K562 (cell line): ENCODE measurements around the gene MFNG. TPM values are rescaled to one million over a fixed set of nuclear protein-coding genes. Genes with fewer than 3 reads are reported as not detected.

ENCODE experiments used
- ATAC-seq: fragments of 200-7000 bp; cut with Tn5 transposase; 3 replicates; pipeline ENCODE4 v1.9.1; 2020; ENCODE audit warnings: moderate library complexity
- BruUV-seq: library from RNA; stranded (reverse); fragments of 400-500 nt; replicated peaks from 2 replicates; lab custom pipeline; 2021; lab: Mats Ljungman, UMichigan
- CTCF ChIA-PET: fragments of 300-600 bp; formaldehyde crosslinking; extraction: SDS; loops from one replicate; lab custom pipeline; 2021; ENCODE audit warnings: low intra/inter-chr PET ratio; lab: Yijun Ruan, JAX
- POLR2A ChIA-PET: fragments of 300-600, 350-650 bp; sonication (Branson Sonifier 250); formaldehyde crosslinking; extraction: SDS; loops from one replicate; lab custom pipeline; 2021; ENCODE audit warnings: antibody characterized with exemption, inconsistent platforms; lab: Yijun Ruan, JAX
- DNase-seq, 4 experiments: peaks; one replicate each; pipeline versions ENCODE4 v3.0.0 to v3.0.0-alpha.2; 2011 to 2018; ENCODE audit warnings: low spot score in 3 of 4, mixed read lengths in 3 of 4; ENCODE audit errors: extremely low read depth in 1 of 4
- FAIRE-seq: peaks from 2 replicates; lab custom pipeline; 2011; peaks lifted over from hg19 to GRCh38; lab: Jason Lieb, UNC
- H2AFZ ChIP-seq: 2 replicates; pipeline ENCODE4 v1.6.0; 2011; ENCODE audit warnings: low read depth, low read length, control low read depth, inconsistent platforms
- H3K27ac ChIP-seq: fragments of 200-600 bp; 3 replicates; pipeline ENCODE4 v1.8.0; 2011; ENCODE audit warnings: low read depth, mild to moderate bottlenecking, control low read depth, inconsistent platforms, low read length, moderate library complexity, mixed read lengths; ENCODE audit errors: extremely low read depth
- H3K27me3 ChIP-seq, 2 experiments: fragments of 300-600 bp in 1 of 2; 2 replicates in 1 of 2; 3 replicates in 1 of 2; pipeline versions ENCODE4 v1.6.0 to v1.8.0; 2011; ENCODE audit warnings: inconsistent platforms in 2 of 2, low read length in 2 of 2, mild to moderate bottlenecking in 1 of 2, mixed read lengths in 1 of 2, moderate library complexity in 1 of 2; ENCODE audit not compliant: control insufficient read depth in 2 of 2, insufficient read depth in 2 of 2
- H3K36me3 ChIP-seq: fragments of 300-600 bp; 3 replicates; pipeline ENCODE4 v1.8.0; 2011; ENCODE audit warnings: mild to moderate bottlenecking, low read length, inconsistent platforms; ENCODE audit not compliant: control insufficient read depth, insufficient read depth
- H3K4me1 ChIP-seq, 2 experiments: fragments of 200-600 bp in 1 of 2; replicated peaks in 1 of 2; 2 replicates in 1 of 2; 3 replicates in 1 of 2; pipeline versions ENCODE4 v1.5.1 to v1.8.0; 2011; ENCODE audit warnings: inconsistent platforms in 2 of 2, low read length in 2 of 2, mild to moderate bottlenecking in 1 of 2, mixed read lengths in 1 of 2, moderate library complexity in 1 of 2; ENCODE audit not compliant: control insufficient read depth in 2 of 2, insufficient read depth in 2 of 2
- H3K4me2 ChIP-seq: 2 replicates; pipeline ENCODE4 v1.6.1; 2011; ENCODE audit warnings: low read length, control low read depth, inconsistent platforms, mixed read lengths; ENCODE audit not compliant: insufficient read depth
- H3K4me3 ChIP-seq: fragments of 200-600 bp; sonication (generic), shearing (Covaris generic); 2 replicates; pipeline ENCODE4 v1.5.1; 2016; ENCODE audit warnings: control low read depth, inconsistent platforms
- H3K79me2 ChIP-seq: fragments of 200-600 bp; 3 replicates; pipeline ENCODE4 v1.8.0; 2011; ENCODE audit warnings: low read length, inconsistent platforms; ENCODE audit not compliant: control insufficient read depth, insufficient read depth
- H3K9ac ChIP-seq, 2 experiments: 2 replicates each; pipeline versions ENCODE4 v1.6.0 to v1.6.1; 2011; ENCODE audit warnings: low read depth in 2 of 2, low read length in 2 of 2, control low read depth in 1 of 2, inconsistent platforms in 1 of 2, mild to moderate bottlenecking in 1 of 2, mixed read lengths in 1 of 2; ENCODE audit not compliant: insufficient read depth in 1 of 2
- H3K9me1 ChIP-seq: one replicate; pipeline ENCODE4 v1.6.0; 2011; ENCODE audit warnings: inconsistent platforms, mild to moderate bottlenecking, low read length, moderate library complexity; ENCODE audit not compliant: control insufficient read depth, insufficient read depth
- H3K9me3 ChIP-seq: replicated peaks from 2 replicates; pipeline ENCODE4 v1.5.1; 2011; ENCODE audit warnings: low read depth, low read length, inconsistent platforms; ENCODE audit not compliant: control insufficient read depth, insufficient read depth
- H4K20me1 ChIP-seq: replicated peaks from 2 replicates; pipeline ENCODE4 v1.6.1; 2011; ENCODE audit warnings: low read length, inconsistent platforms, mixed read lengths; ENCODE audit not compliant: control insufficient read depth, insufficient read depth
- CBFB ChIP-seq: sonication (generic); formaldehyde crosslinking; IDR thresholded peaks from 2 replicates; pipeline ENCODE4 v1.4.0; 2020; ENCODE audit warnings: mild to moderate bottlenecking, missing genetic modification reagents
- CREB5 ChIP-seq: fragments of 250-450 bp; sonication (Bioruptor Pico); IDR thresholded peaks from 2 replicates; pipeline ENCODE4 v1.5.0; 2020; ENCODE audit warnings: mild to moderate bottlenecking
- FOXP1 ChIP-seq: sonication (generic); formaldehyde crosslinking; IDR thresholded peaks from 2 replicates; pipeline ENCODE4 v1.8.0; 2022; ENCODE audit warnings: mild to moderate bottlenecking, missing genetic modification reagents
- GTF2B ChIP-seq: IDR thresholded peaks from 2 replicates; pipeline ENCODE4 v1.6.1; 2011; ENCODE audit not compliant: insufficient read length; ENCODE audit errors: extremely low read depth
- MCM7 ChIP-seq, 2 experiments: fragments of 450-650 bp; IDR thresholded peaks; 2 replicates each; pipeline ENCODE4 v1.6.1; 2016 to 2018
- MXD1 ChIP-seq: fragments of 250-450 bp; sonication (Bioruptor Pico); IDR thresholded peaks from 2 replicates; pipeline ENCODE4 v1.8.0; 2021; ENCODE audit warnings: borderline replicate concordance, mild to moderate bottlenecking, moderate library complexity; ENCODE audit not compliant: poor library complexity, severe bottlenecking
- NUFIP1 ChIP-seq: fragments of 450-650 bp; IDR thresholded peaks from 2 replicates; pipeline ENCODE4 v1.6.1; 2018; ENCODE audit not compliant: partially characterized antibody
- PHB ChIP-seq: fragments of 250-450 bp; sonication (Bioruptor Pico); IDR thresholded peaks from 2 replicates; pipeline ENCODE4 v1.5.0; 2021
- PRDM10 ChIP-seq: fragments of 450-650 bp; IDR thresholded peaks from 2 replicates; pipeline ENCODE4 v1.6.1; 2018; ENCODE audit not compliant: partially characterized antibody
- TAF9B ChIP-seq: fragments of 450-650 bp; IDR thresholded peaks from 2 replicates; pipeline ENCODE4 v1.6.1; 2018; ENCODE audit warnings: mild to moderate bottlenecking; ENCODE audit not compliant: partially characterized antibody
- ZNF134 ChIP-seq: fragments of 250-450 bp; sonication (Bioruptor Pico); conservative IDR thresholded peaks from 2 replicates; pipeline ENCODE4 v1.4.0; 2020
- ZNF398 ChIP-seq: fragments of 250-450 bp; sonication (Bioruptor Pico); IDR thresholded peaks from 2 replicates; pipeline ENCODE4 v1.8.0; 2021; ENCODE audit warnings: moderate library complexity, mild to moderate bottlenecking, inconsistent platforms
- ZNF696 ChIP-seq: fragments of 250-450 bp; sonication (Bioruptor Pico); conservative IDR thresholded peaks from 2 replicates; pipeline ENCODE4 v1.4.0; 2020; ENCODE audit warnings: mild to moderate bottlenecking, moderate library complexity
- WGBS: fragments of 100-300 bp; shearing (Covaris generic); methylation state at CpG from one replicate; pipeline ENCODE4 v1.1.6; 2016; ENCODE audit warnings: low coverage, mixed read lengths; ENCODE audit not compliant: insufficient coverage; ENCODE audit errors: missing lambda C conversion rate; 5-methylcytosine and 5-hydroxymethylcytosine counted together
- in situ Hi-C: fragments of 300-500 bp; cut with MboI; formaldehyde crosslinking; loops from 4 replicates; pipeline ENCODE4 v1.15.0; 2018; ENCODE audit warnings: inconsistent platforms, mixed read lengths
- intact Hi-C: fragments of 100-400 bp; cut with micrococcal nuclease; formaldehyde crosslinking; loops from 2 replicates; pipeline ENCODE4 v1.14.2; 2022
- polyA plus RNA-seq, 8 experiments: library from polyadenylated mRNA; depleted of rRNA in 4 of 8; stranded (reverse) in 5 of 8; unstranded in 3 of 8; fragments of >200 nt; fragmentation: Nextera tagmentation in 2 of 8; fragmentation: Illumina TruSeq in 1 of 8; extraction: Ambion mirVana in 2 of 8; extraction: Trizol in 1 of 8; gene quantifications; 2 replicates each; pipeline versions ENCODE4 v1.2.1 to v1.2.3, GENCODE V29; 2011 to 2014; ENCODE audit warnings: inconsistent platforms in 1 of 8, missing spikeins in 1 of 8
- total RNA-seq, 7 experiments: library from RNA; depleted of rRNA in 6 of 7; stranded (reverse); fragments of >200 nt in 6 of 7; fragmentation: Illumina TruSeq in 2 of 7; extraction: Trizol in 2 of 7; gene quantifications; 2 replicates each; pipeline versions ENCODE4 v1.2.1 to v1.2.3, GENCODE V29; 2011 to 2021; ENCODE audit warnings: low replicate concordance in 1 of 7

MFNG gene
- total and polyA plus RNA-seq, 9 of the 15 experiments (the other 6 are each of a cell fraction or from before 2014, with no cell fraction given) = 0.13 to 0.73 (median 0.38) TPM; not detected in 4

- no peak overlapping the region for H3K9ac ChIP-seq
- H3K4me3 ChIP-seq = no peak overlapping the region
- no peaks in the 10 kb centered on the region for H3K9me1 ChIP-seq
- no peak overlapping the region for H3K27ac ChIP-seq
- in situ Hi-C loops (no loop called here), intact Hi-C loops (no loop called here)
- H3K4me2 ChIP-seq = no peak overlapping the region
- no peak for ATAC-seq
- BruUV-seq = no TSS peak
- ChIA-PET CTCF (no interaction called here), POLR2A (interaction anchor here (0.5 to 1.5 kb wide), 2 partner anchors 11 to 159 kb away, joined by 3 to 4 read pairs; no protein-coding TSS in a partner anchor)
- H3K4me1 ChIP-seq = peaks cover 22 to 49% of the 10 kb centered on the region in 2 experiments
- peaks cover 5% of the 10 kb centered on the region; the same call in 1 of the 3 replicates for H3K36me3 ChIP-seq
- no peaks in the 10 kb centered on the region for H4K20me1 ChIP-seq
- no peak for FAIRE-seq
- no peak overlapping the region for H2AFZ ChIP-seq
- H3K79me2 ChIP-seq = no peaks in the 10 kb centered on the region
- 87% methylated on average over 14 of the region's 14 CpGs for WGBS
- no peaks in the 10 kb centered on the region for H3K9me3 ChIP-seq
- DNase-seq = no peak
- H3K27me3 ChIP-seq = no peaks in the 10 kb centered on the region
- TF ChIP-seq NUFIP1 (no peak), PHB (no peak), ZNF696 (CRISPR knock-in tag) (no peak), FOXP1 (CRISPR knock-in tag) (no peak), CBFB (no peak), MCM7 (IDR thresholded peaks at IDR 0.05) (no peak), ZNF398 (CRISPR knock-in tag) (no peak), GTF2B (no peak), CREB5 (no peak), MXD1 (CRISPR knock-in tag) (no peak), TAF9B (no peak), ZNF134 (CRISPR knock-in tag) (no peak), PRDM10 (no peak)
These were observed 19.8 kb upstream of the MFNG start for GRCh38 chr22:37505989-37506388.
